Activated CD4-positive, alpha-beta memory T cell treated with anti-CD3 and anti-CD28 coated beads for 36 hours (primary cell): ENCODE data around the gene ARID5A. TPM values are rescaled to one million over a fixed set of nuclear protein-coding genes. Genes with fewer than 3 reads are reported as not detected.

Source experiments
- CTCF ChIA-PET: fragments of 350-600 bp; sonication (Branson Sonifier 250); formaldehyde crosslinking; loops from one replicate; lab custom pipeline; 2021; ENCODE audit warnings: antibody characterized with exemption, inconsistent platforms; lab: Charles Lee
- POLR2A ChIA-PET: fragments of 350-600 bp; sonication (Branson Sonifier 250); formaldehyde crosslinking; loops from one replicate; lab custom pipeline; 2021; ENCODE audit warnings: antibody characterized with exemption; lab: Charles Lee
- DNase-seq: peaks from one replicate; pipeline ENCODE4 v3.0.0-alpha.2; 2020
- H3K27ac Mint-ChIP-seq: one replicate; pipeline ENCODE4 v1.8.0; 2021; ENCODE audit warnings: mixed read lengths
- H3K27me3 Mint-ChIP-seq: one replicate; pipeline ENCODE4 v1.8.0; 2021; ENCODE audit warnings: mixed read lengths
- H3K36me3 Mint-ChIP-seq: one replicate; pipeline ENCODE4 v1.8.0; 2021; ENCODE audit warnings: mixed read lengths
- H3K4me1 Mint-ChIP-seq: one replicate; pipeline ENCODE4 v1.8.0; 2021; ENCODE audit warnings: low read depth, mixed read lengths
- H3K4me3 Mint-ChIP-seq: one replicate; pipeline ENCODE4 v1.8.0; 2021; ENCODE audit warnings: mild to moderate bottlenecking, mixed read lengths
- H3K9me3 Mint-ChIP-seq: one replicate; pipeline ENCODE4 v1.8.0; 2021; ENCODE audit warnings: mixed read lengths
- intact Hi-C: fragments of 100-400 bp; cut with micrococcal nuclease; formaldehyde crosslinking; loops from one replicate; pipeline ENCODE4 v1.15.1; 2023
- total RNA-seq, 2 experiments: library from RNA; stranded (reverse); gene quantifications; one replicate each; pipeline ENCODE4 v1.2.3, GENCODE V29; 2021

ARID5A gene
- total RNA-seq, 2 experiments from 2014 or later = 260 to 266 TPM

- peak; percentile 58 for DNase-seq
- Mint-ChIP-seq H3K27me3 (no peaks in the 10 kb centered on the region), H3K36me3 (peaks cover 74% of the 10 kb centered on the region), H3K4me3 (peak overlapping the region; percentile 14), H3K4me1 (peaks cover 58% of the 10 kb centered on the region), H3K27ac (peak overlapping the region; percentile 82), H3K9me3 (no peaks in the 10 kb centered on the region)
- ChIA-PET POLR2A (interaction anchor here (1.2 kb wide), 1 partner anchor 18 kb away, joined by 3 read pairs; no protein-coding TSS in a partner anchor), CTCF (interaction anchor here (1.1 kb wide), 1 partner anchor 19 kb away, joined by 3 read pairs; no protein-coding TSS in a partner anchor)
- intact Hi-C loops = loop anchor here (1.0 kb wide), 1 partner anchor 10 kb away; the partner anchor contains the start of gene ARID5A
Measured at GRCh38 chr2:96546321-96546720, 9.8 kb downstream of the ARID5A start.

DNA sequence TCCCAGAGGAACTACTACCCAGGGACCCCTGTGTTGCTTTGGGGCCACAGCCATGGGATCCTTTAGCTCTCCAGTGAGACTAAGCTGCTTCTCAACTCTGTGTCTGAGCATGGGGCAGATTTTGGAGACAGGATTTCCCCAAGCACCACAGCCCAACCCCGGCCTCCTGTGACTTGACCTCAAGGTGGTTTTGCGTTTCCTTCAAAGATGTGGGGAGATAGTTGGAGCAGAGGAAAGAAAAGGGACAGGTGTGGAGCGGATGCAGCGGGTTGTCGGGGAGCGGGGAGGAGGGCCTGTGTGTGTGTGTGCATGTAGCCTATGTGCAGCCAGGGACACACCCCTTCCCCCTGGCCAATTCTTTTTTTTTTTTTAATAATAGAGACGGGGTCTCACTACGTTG lies 10.2 kb downstream of the ARID5A start:
- POLR2A ChIA-PET = interaction anchor here (1.2 kb wide), 1 partner anchor 18 kb away, joined by 3 read pairs; no protein-coding TSS in a partner anchor
- intact Hi-C loops = loop anchor here (1.0 kb wide), 1 partner anchor 10 kb away; the partner anchor contains the start of gene ARID5A
- no peaks in the 10 kb centered on the region for H3K27me3 Mint-ChIP-seq
- H3K27ac Mint-ChIP-seq = peak overlapping the region; percentile 82
- no peak for DNase-seq
- no peaks in the 10 kb centered on the region for H3K9me3 Mint-ChIP-seq
- peaks cover 53% of the 10 kb centered on the region for H3K4me1 Mint-ChIP-seq
- peaks cover 72% of the 10 kb centered on the region for H3K36me3 Mint-ChIP-seq
- H3K4me3 Mint-ChIP-seq = no peak overlapping the region
- CTCF ChIA-PET = interaction anchor here (1.1 to 2.0 kb wide), 3 partner anchors 8 to 19 kb away, joined by 3 to 4 read pairs (median 4); no protein-coding TSS in a partner anchor

- H3K4me1 Mint-ChIP-seq = peaks cover 55% of the 10 kb centered on the region
- H3K9me3 Mint-ChIP-seq = no peaks in the 10 kb centered on the region
- intact Hi-C loops = no loop called here
- CTCF ChIA-PET = interaction anchor here (1.1 to 2.0 kb wide), 3 partner anchors 8 to 19 kb away, joined by 3 to 4 read pairs (median 4); no protein-coding TSS in a partner anchor
- POLR2A ChIA-PET = interaction anchor here (0.6 to 2.8 kb wide), 3 partner anchors 9 to 195 kb away, joined by 3 to 15 read pairs (median 3); no protein-coding TSS in a partner anchor
- H3K27ac Mint-ChIP-seq = peak overlapping the region; percentile 67
- no peak for DNase-seq
- no peaks in the 10 kb centered on the region for H3K27me3 Mint-ChIP-seq
- peaks cover 71% of the 10 kb centered on the region for H3K36me3 Mint-ChIP-seq
- peak overlapping the region; percentile 13 for H3K4me3 Mint-ChIP-seq
Measured at GRCh38 chr2:96547203-96547641, 10.7 kb downstream of the ARID5A start.

GRCh38 chr2:96547731-96548171 lies 11.2 kb downstream of the ARID5A start:
- Mint-ChIP-seq H3K4me1 (peaks cover 53% of the 10 kb centered on the region), H3K4me3 (no peak overlapping the region), H3K27ac (peak overlapping the region; percentile 67), H3K9me3 (no peaks in the 10 kb centered on the region), H3K27me3 (no peaks in the 10 kb centered on the region), H3K36me3 (peaks cover 70% of the 10 kb centered on the region)
- ChIA-PET CTCF (interaction anchor here (1.3 to 2.0 kb wide), 3 partner anchors 9 to 269 kb away, joined by 4 read pairs; partner anchors contain the start of gene CNNM3), POLR2A (interaction anchor here (0.6 to 2.8 kb wide), 3 partner anchors 9 to 195 kb away, joined by 3 to 15 read pairs (median 4); no protein-coding TSS in a partner anchor)
- intact Hi-C loops = no loop called here
- no peak for DNase-seq

DNA sequence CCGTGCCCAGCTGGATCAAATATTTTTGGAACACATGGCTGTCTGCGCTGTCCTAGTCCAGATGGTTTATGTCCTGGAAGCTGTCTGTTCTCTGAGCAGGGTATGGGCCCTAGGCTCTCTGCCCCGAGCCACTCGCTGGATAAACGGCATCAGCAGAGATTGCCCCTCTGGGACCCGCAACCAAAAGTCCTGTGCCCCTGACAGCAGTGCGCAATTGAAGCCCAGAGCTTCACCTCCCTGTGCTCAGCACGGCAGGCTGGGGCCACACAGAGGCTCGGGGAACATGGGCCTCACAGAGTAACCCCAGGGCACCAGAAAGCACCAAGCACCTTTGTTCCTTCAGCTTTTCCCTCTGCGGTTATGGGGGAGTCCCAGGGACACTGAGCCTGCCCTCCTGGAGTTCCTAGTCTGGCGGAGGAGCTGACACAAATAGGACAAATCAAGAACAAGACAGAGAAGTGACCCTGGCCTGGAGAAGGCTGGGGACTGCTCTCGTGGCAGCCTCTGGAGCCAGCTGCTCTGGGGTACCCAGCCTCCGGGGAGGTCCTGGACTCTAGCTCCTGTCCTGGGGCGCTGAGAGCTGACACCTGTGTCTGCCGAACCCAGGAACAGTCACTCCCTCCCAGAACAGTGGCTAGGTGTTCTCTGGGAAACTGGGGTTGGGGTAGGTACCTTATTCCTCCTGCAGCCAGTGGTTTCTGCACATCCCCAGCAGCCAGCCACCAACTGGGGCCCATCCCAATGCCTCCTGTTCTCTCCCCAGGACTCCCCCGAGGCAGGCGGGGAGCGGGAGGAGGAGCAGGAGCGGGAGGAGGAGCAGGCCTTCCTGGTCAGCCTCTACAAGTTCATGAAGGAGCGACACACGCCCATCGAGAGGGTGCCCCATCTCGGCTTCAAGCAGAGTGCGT lies 12.3 kb downstream of the ARID5A start:
- Mint-ChIP-seq H3K9me3 (no peaks in the 10 kb centered on the region), H3K27ac (no peak overlapping the region), H3K4me3 (no peak overlapping the region), H3K4me1 (peaks cover 51% of the 10 kb centered on the region), H3K36me3 (peaks cover 64% of the 10 kb centered on the region), H3K27me3 (peaks cover 1% of the 10 kb centered on the region)
- no peak for DNase-seq
- POLR2A ChIA-PET = interaction anchor here (0.9 to 2.8 kb wide), 3 partner anchors 10 to 22 kb away, joined by 3 to 15 read pairs (median 4); no protein-coding TSS in a partner anchor
- intact Hi-C loops = no loop called here
- CTCF ChIA-PET = interaction anchor here (1.3 to 2.0 kb wide), 3 partner anchors 10 to 268 kb away, joined by 4 read pairs; partner anchors contain the start of gene CNNM3

DNA sequence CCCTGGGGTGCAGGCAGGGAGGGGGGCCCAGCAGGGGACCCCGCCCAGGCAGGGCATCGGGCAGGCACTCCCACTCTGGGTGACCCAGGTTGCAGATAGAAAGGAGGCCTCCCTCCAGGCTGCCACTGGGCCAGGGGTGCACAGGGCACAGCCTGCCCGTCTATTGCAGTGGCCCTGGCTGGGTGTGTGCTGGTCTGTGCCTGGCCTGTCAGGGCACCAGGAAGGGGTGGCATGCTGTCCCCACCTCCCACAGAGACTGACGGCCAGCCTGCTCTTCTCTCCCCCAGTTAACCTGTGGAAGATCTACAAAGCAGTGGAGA lies 12.9 kb downstream of the ARID5A start:
- peaks cover 1% of the 10 kb centered on the region for H3K27me3 Mint-ChIP-seq
- intact Hi-C loops = no loop called here
- POLR2A ChIA-PET = interaction anchor here (2.8 kb wide), 1 partner anchor 11 kb away, joined by 15 read pairs; no protein-coding TSS in a partner anchor
- H3K4me3 Mint-ChIP-seq = no peak overlapping the region
- H3K4me1 Mint-ChIP-seq = peaks cover 48% of the 10 kb centered on the region
- no peaks in the 10 kb centered on the region for H3K9me3 Mint-ChIP-seq
- no peak overlapping the region for H3K27ac Mint-ChIP-seq
- H3K36me3 Mint-ChIP-seq = peaks cover 58% of the 10 kb centered on the region
- DNase-seq = no peak
- CTCF ChIA-PET = interaction anchor here (1.1 kb wide), 1 partner anchor 40 kb away, joined by 3 read pairs; no protein-coding TSS in a partner anchor

- no peak overlapping the region for H3K4me3 Mint-ChIP-seq
- H3K9me3 Mint-ChIP-seq = no peaks in the 10 kb centered on the region
- no peak for DNase-seq
- intact Hi-C loops = loop anchor here (5.0 kb wide), 1 partner anchor 43 kb away; the partner anchor contains the start of gene NEURL3
- ChIA-PET CTCF (interaction anchor here (1.1 kb wide), 1 partner anchor 41 kb away, joined by 3 read pairs; no protein-coding TSS in a partner anchor), POLR2A (interaction anchor here (2.8 kb wide), 1 partner anchor 12 kb away, joined by 15 read pairs; no protein-coding TSS in a partner anchor)
- peaks cover 1% of the 10 kb centered on the region for H3K27me3 Mint-ChIP-seq
- peaks cover 50% of the 10 kb centered on the region for H3K4me1 Mint-ChIP-seq
- peaks cover 51% of the 10 kb centered on the region for H3K36me3 Mint-ChIP-seq
- H3K27ac Mint-ChIP-seq = no peak overlapping the region
Measured at GRCh38 chr2:96549967-96550786, 13.6 kb downstream of the ARID5A start.

DNA sequence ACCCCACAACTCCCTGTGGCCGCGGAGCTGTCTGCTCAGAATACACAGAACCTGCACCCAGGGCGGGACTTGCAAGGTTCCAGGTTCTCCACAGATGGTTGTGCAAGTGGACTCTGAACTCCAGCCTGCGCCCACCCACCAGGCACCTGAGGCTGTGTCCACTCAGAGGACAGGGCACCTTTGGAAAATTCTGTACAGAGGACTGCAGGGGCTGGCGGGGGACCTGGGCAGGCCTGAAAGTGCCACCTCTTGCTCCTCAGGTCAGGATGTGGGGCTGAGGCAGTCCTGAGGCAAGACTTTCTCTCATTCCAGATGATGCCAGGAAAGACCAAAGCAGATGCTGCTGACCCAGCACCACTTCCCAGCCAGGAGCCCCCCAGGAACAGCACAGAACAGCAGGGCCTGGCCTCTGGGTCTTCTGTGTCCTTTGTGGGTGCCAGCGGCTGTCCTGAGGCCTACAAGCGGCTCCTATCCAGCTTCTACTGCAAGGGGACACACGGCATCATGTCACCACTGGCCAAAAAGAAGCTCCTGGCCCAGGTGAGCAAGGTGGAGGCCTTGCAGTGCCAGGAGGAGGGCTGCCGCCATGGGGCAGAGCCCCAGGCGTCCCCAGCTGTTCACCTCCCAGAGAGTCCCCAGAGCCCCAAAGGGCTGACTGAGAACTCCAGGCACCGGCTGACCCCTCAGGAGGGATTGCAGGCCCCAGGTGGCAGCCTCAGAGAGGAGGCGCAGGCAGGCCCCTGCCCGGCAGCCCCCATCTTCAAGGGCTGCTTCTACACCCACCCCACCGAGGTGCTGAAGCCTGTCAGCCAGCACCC lies 14.4 kb downstream of the ARID5A start:
- POLR2A ChIA-PET = interaction anchor here (4.4 kb wide), 1 partner anchor 11 kb away, joined by 54 read pairs; the partner anchor contains the start of gene ARID5A
- Mint-ChIP-seq H3K4me1 (peaks cover 44% of the 10 kb centered on the region), H3K27me3 (peaks cover 1% of the 10 kb centered on the region), H3K27ac (no peak overlapping the region), H3K36me3 (peaks cover 46% of the 10 kb centered on the region), H3K9me3 (no peaks in the 10 kb centered on the region), H3K4me3 (no peak overlapping the region)
- DNase-seq = no peak
- intact Hi-C loops = loop anchor here (5.0 kb wide), 1 partner anchor 44 kb away; the partner anchor contains the start of gene NEURL3
- CTCF ChIA-PET = no interaction called here

- H3K4me3 Mint-ChIP-seq = peak overlapping the region; percentile 23
- no peaks in the 10 kb centered on the region for H3K9me3 Mint-ChIP-seq
- peak overlapping the region; percentile 74 for H3K27ac Mint-ChIP-seq
- intact Hi-C loops = loop anchor here (5.0 kb wide), 1 partner anchor 44 kb away; the partner anchor contains the start of gene NEURL3
- POLR2A ChIA-PET = interaction anchor here (1.1 to 4.4 kb wide), 2 partner anchors 7 to 12 kb away, joined by 4 to 54 read pairs; partner anchors contain the start of gene ARID5A
- CTCF ChIA-PET = interaction anchor here (1.3 kb wide), 1 partner anchor 146 kb away, joined by 6 read pairs; no protein-coding TSS in a partner anchor
- H3K4me1 Mint-ChIP-seq = peaks cover 41% of the 10 kb centered on the region
- peaks cover 38% of the 10 kb centered on the region for H3K36me3 Mint-ChIP-seq
- peaks cover 1% of the 10 kb centered on the region for H3K27me3 Mint-ChIP-seq
- DNase-seq = no peak
Measured at GRCh38 chr2:96551605-96552314, 15.2 kb downstream of the ARID5A start.
